Activated CD8-positive, alpha-beta memory T cell treated with anti-CD3 and anti-CD28 coated beads, Interleukin-2, amount 50 U/mL, for 24 hours (primary cell): Measurements from ENCODE around the gene TTC31.
"Not testable (repeated sequence)": the region's sequence is repeated elsewhere in the genome, so short reads cannot be mapped to it uniquely, and the experiment has no call there.

ENCODE experiments used
- DNase-seq: peaks from one replicate; pipeline ENCODE4 v3.0.0-alpha.2; 2020; ENCODE audit errors: extremely low read depth

Gene TTC31

GRCh38 chr2:74482801-74483674 lies at the start of gene TTC31, which contains the start of gene CCDC142:
TTC31 (plus strand) TSS chr2:74483081; CDS start chr2:74483096, 15 bp downstream.
CCDC142 (minus strand) TSS chr2:74482998; CDS start chr2:74482837, 161 bp downstream.
- DNase-seq: peak; percentile 85

- no peak for DNase-seq
Measured at GRCh38 chr2:74436111-74436805, 46.6 kb upstream of the TTC31 start.

GRCh38 chr2:74436848-74437695 lies 45.8 kb upstream of the TTC31 start:
- no peak for DNase-seq

- no peak for DNase-seq
Measured at GRCh38 chr2:74438248-74438647, 44.6 kb upstream of the TTC31 start.

GRCh38 chr2:74439373-74439772 lies 43.5 kb upstream of the TTC31 start:
- DNase-seq: no peak

- no peak for DNase-seq
Measured at GRCh38 chr2:74439803-74440377, 43.0 kb upstream of the TTC31 start.

- no peak for DNase-seq
Measured at GRCh38 chr2:74440378-74441169, 42.3 kb upstream of the TTC31 start.

GRCh38 chr2:74441170-74441689 lies 41.7 kb upstream of the TTC31 start:
- DNase-seq: no peak

GRCh38 chr2:74441690-74442482 lies 41.0 kb upstream of the TTC31 start, which contains the start of gene RTKN:
RTKN (minus strand) TSS chr2:74441937; CDS start chr2:74441816, 121 bp downstream.
- no peak for DNase-seq

- not testable (repeated sequence) for DNase-seq
Measured at GRCh38 chr2:74442483-74443297, 40.2 kb upstream of the TTC31 start.

GRCh38 chr2:74444498-74445318 lies 38.2 kb upstream of the TTC31 start:
- DNase-seq: no peak

- no peak for DNase-seq
Measured at GRCh38 chr2:74447230-74447999, 35.5 kb upstream of the TTC31 start.

- no peak for DNase-seq
Measured at GRCh38 chr2:74448771-74449170, 34.1 kb upstream of the TTC31 start.

- no peak for DNase-seq
Measured at GRCh38 chr2:74450570-74451190, 32.2 kb upstream of the TTC31 start.

GRCh38 chr2:74454654-74455511 lies 28.0 kb upstream of the TTC31 start, which contains the start of gene INO80B:
INO80B (plus strand) TSS chr2:74455087; CDS start chr2:74455117, 30 bp downstream.
- peak; percentile 95 for DNase-seq
